Neural cell (in vitro differentiated cells): ENCODE results near the gene TXNDC11. TPM values are rescaled to one million over a fixed set of nuclear protein-coding genes. Genes with fewer than 3 reads are reported as not detected.

Source experiments
- H2AFZ ChIP-seq: fragments of 200-600, 300-800 bp; sonication (generic), shearing (Covaris generic); 2 replicates; pipeline ENCODE4 v1.6.0; 2014; ENCODE audit warnings: low read depth, mild to moderate bottlenecking, antibody characterized with exemption, low read length, moderate library complexity
- H3F3A ChIP-seq: fragments of 200-600 bp; shearing (Covaris generic); 2 replicates; pipeline ENCODE4 v1.6.1; 2016; ENCODE audit warnings: mild to moderate bottlenecking, moderate library complexity, mixed read lengths, antibody characterized with exemption, low read length; ENCODE audit not compliant: insufficient read depth, poor library complexity, severe bottlenecking
- H3K27ac ChIP-seq: fragments of 200-600, 300-800 bp; sonication (generic), shearing (Covaris generic); 2 replicates; pipeline ENCODE4 v1.5.1; 2014; ENCODE audit warnings: mild to moderate bottlenecking, low read length, moderate library complexity
- H3K27me3 ChIP-seq: fragments of 300-800, 200-600 bp; sonication (generic), shearing (Covaris generic); 2 replicates; pipeline ENCODE4 v1.6.0; 2014; ENCODE audit warnings: mild to moderate bottlenecking, low read depth, low read length, moderate library complexity; ENCODE audit not compliant: insufficient read depth
- H3K36me3 ChIP-seq: fragments of 300-800, 200-600 bp; sonication (generic), shearing (Covaris generic); 2 replicates; pipeline ENCODE4 v1.5.1; 2014; ENCODE audit warnings: mild to moderate bottlenecking, antibody characterized with exemption, low read length, moderate library complexity; ENCODE audit not compliant: insufficient read depth
- H3K4me2 ChIP-seq: fragments of 300-800, 200-600 bp; sonication (generic), shearing (Covaris generic); 2 replicates; pipeline ENCODE4 v1.6.0; 2014; ENCODE audit warnings: mild to moderate bottlenecking, low read length
- H3K4me3 ChIP-seq: fragments of 300-800, 200-600 bp; sonication (generic), shearing (Covaris generic); 2 replicates; pipeline ENCODE4 v1.5.1; 2014; ENCODE audit warnings: mild to moderate bottlenecking, low read length, moderate library complexity
- H3K79me2 ChIP-seq: fragments of 200-600 bp; shearing (Covaris generic); replicated peaks from 2 replicates; pipeline ENCODE4 v1.6.0; 2014; ENCODE audit warnings: mild to moderate bottlenecking, low read length, moderate library complexity; ENCODE audit not compliant: insufficient read depth
- H3K9ac ChIP-seq: fragments of 300-800, 200-600 bp; sonication (generic), shearing (Covaris generic); 2 replicates; pipeline ENCODE4 v1.6.1; 2016; ENCODE audit warnings: mild to moderate bottlenecking, low read length, mixed read lengths
- H3K9me2 ChIP-seq: fragments of 200-600 bp; shearing (Covaris generic); 2 replicates; pipeline ENCODE4 v1.6.1; 2016; ENCODE audit warnings: mild to moderate bottlenecking, low read length, mixed read lengths; ENCODE audit not compliant: insufficient read depth
- H3K9me3 ChIP-seq: fragments of 200-600, 300-800 bp; sonication (generic), shearing (Covaris generic); 2 replicates; pipeline ENCODE4 v1.6.1; 2016; ENCODE audit warnings: mild to moderate bottlenecking, mixed run types, low read length, moderate library complexity, mixed read lengths
- H4K20me1 ChIP-seq: fragments of 200-600 bp; shearing (Covaris generic); 2 replicates; pipeline ENCODE4 v1.6.1; 2016; ENCODE audit warnings: mild to moderate bottlenecking, mixed run types; ENCODE audit not compliant: insufficient read depth
- EP300 ChIP-seq: fragments of 450-650 bp; conservative IDR thresholded peaks from 2 replicates; pipeline ENCODE4 v1.6.1; 2014; ENCODE audit warnings: antibody characterized with exemption, mild to moderate bottlenecking, moderate library complexity; ENCODE audit not compliant: poor library complexity, severe bottlenecking
- EZH2 ChIP-seq: fragments of 200-600, 300-800 bp; shearing (Covaris generic), sonication (generic); IDR thresholded peaks from 2 replicates; pipeline ENCODE4 v1.6.1; 2014; ENCODE audit warnings: antibody characterized with exemption, low read length, borderline replicate concordance, mild to moderate bottlenecking; ENCODE audit not compliant: insufficient read depth, poor library complexity, severe bottlenecking
- MXI1 ChIP-seq: fragments of 450-650 bp; conservative IDR thresholded peaks from 2 replicates; pipeline ENCODE4 v1.6.1; 2014; ENCODE audit warnings: antibody characterized with exemption, mild to moderate bottlenecking; ENCODE audit not compliant: poor library complexity, severe bottlenecking
- POLR2AphosphoS5 ChIP-seq: IDR thresholded peaks from 2 replicates; pipeline ENCODE4 v1.6.1; 2012
- RAD21 ChIP-seq: fragments of 450-650 bp; conservative IDR thresholded peaks from 2 replicates; pipeline ENCODE4 v1.6.1; 2014; ENCODE audit warnings: antibody characterized with exemption, mild to moderate bottlenecking, moderate library complexity
- REST ChIP-seq: IDR thresholded peaks from 2 replicates; pipeline ENCODE4 v1.6.1; 2012; ENCODE audit warnings: borderline replicate concordance
- SMC3 ChIP-seq: fragments of 450-650 bp; conservative IDR thresholded peaks from 2 replicates; pipeline ENCODE4 v1.6.1; 2014; ENCODE audit warnings: antibody characterized with exemption, mild to moderate bottlenecking, moderate library complexity; ENCODE audit not compliant: poor library complexity
- TAF1 ChIP-seq: IDR thresholded peaks from 2 replicates; pipeline ENCODE4 v1.6.1; 2012; ENCODE audit warnings: low read depth
- polyA plus RNA-seq: library from polyadenylated mRNA; depleted of rRNA; stranded (reverse); fragments of >200 nt; gene quantifications from 2 replicates; pipeline ENCODE4 v1.2.3, GENCODE V29; 2014
- TF ChIP-seq, protein P1 (sequence below): fragments of 450-650 bp; IDR thresholded peaks from 2 replicates; pipeline ENCODE4 v1.5.1; 2014; ENCODE audit warnings: antibody characterized with exemption, mild to moderate bottlenecking, moderate library complexity; ENCODE audit not compliant: poor library complexity, severe bottlenecking

Gene TXNDC11
- polyA plus RNA-seq, 1 donor from 2014 or later, result 10.9 TPM

- Histone ChIP-seq H3K4me3 (no peak overlapping the region), H4K20me1 (no peaks in the 10 kb centered on the region), H3K27ac (no peak overlapping the region)
These were observed 50.9 kb downstream of the TXNDC11 start for GRCh38 chr16:11691771-11692170.

DNA sequence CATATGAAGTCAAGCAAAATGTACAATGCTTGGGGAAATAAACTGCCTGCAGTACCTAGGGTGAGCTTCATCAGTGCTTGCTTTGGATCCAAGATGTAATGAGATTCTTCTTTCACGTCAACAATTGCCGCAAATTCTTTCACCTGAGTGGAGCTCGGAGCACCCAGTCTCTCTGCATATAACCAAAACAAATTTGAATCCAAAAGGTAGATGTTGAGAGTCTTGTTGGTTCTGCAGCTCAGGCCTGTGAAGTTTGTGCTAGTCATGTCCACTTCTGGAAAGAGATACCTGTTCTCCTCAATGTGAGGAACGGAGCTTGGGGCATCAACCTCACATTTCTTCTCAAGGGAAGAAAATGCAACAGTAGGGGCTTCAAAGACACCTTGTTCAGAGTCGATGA is 51.4 kb downstream of the TXNDC11 start:
- Histone ChIP-seq H3K9me3 (no peaks in the 10 kb centered on the region), H3K9me2 (no peaks in the 10 kb centered on the region), H3K4me2 (no peak overlapping the region), H4K20me1 (no peaks in the 10 kb centered on the region), H3K27me3 (no peaks in the 10 kb centered on the region), H3K79me2 (no peaks in the 10 kb centered on the region), H3K27ac (no peak overlapping the region), H3F3A (no peaks in the 10 kb centered on the region), H3K4me3 (no peak overlapping the region), H2AFZ (no peak overlapping the region), H3K9ac (no peak overlapping the region), H3K36me3 (peaks cover 8% of the 10 kb centered on the region)
- TF ChIP-seq EZH2 (no peak), SMC3 (no peak), RAD21 (no peak), TAF1 (no peak), REST (no peak), MXI1 (no peak), POLR2AphosphoS5 (no peak), EP300 (no peak)
- TF ChIP-seq, protein P1, sequence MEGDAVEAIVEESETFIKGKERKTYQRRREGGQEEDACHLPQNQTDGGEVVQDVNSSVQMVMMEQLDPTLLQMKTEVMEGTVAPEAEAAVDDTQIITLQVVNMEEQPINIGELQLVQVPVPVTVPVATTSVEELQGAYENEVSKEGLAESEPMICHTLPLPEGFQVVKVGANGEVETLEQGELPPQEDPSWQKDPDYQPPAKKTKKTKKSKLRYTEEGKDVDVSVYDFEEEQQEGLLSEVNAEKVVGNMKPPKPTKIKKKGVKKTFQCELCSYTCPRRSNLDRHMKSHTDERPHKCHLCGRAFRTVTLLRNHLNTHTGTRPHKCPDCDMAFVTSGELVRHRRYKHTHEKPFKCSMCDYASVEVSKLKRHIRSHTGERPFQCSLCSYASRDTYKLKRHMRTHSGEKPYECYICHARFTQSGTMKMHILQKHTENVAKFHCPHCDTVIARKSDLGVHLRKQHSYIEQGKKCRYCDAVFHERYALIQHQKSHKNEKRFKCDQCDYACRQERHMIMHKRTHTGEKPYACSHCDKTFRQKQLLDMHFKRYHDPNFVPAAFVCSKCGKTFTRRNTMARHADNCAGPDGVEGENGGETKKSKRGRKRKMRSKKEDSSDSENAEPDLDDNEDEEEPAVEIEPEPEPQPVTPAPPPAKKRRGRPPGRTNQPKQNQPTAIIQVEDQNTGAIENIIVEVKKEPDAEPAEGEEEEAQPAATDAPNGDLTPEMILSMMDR, result no peak

More at GRCh38 chr16:11691771-11692170, 50.9 kb downstream of the TXNDC11 start:
- H2AFZ ChIP-seq, result no peak overlapping the region
- no peaks in the 10 kb centered on the region for H3K27me3 ChIP-seq
- no peak overlapping the region for H3K4me2 ChIP-seq
- H3K9me3 ChIP-seq, result no peaks in the 10 kb centered on the region
- no peaks in the 10 kb centered on the region for H3K9me2 ChIP-seq
- H3K79me2 ChIP-seq, result no peaks in the 10 kb centered on the region
- H3K36me3 ChIP-seq, result peaks cover 8% of the 10 kb centered on the region
- TF ChIP-seq REST, result no peak
- TF ChIP-seq SMC3, result no peak
- no peak for TF ChIP-seq POLR2AphosphoS5
- no peak for TF ChIP-seq RAD21
- H3K9ac ChIP-seq, result no peak overlapping the region
- no peaks in the 10 kb centered on the region for H3F3A ChIP-seq
